PC-9 (cell line): ENCODE data around the gene SLC66A2. TPM values are rescaled to one million over a fixed set of nuclear protein-coding genes. Genes with fewer than 3 reads are reported as not detected.

ENCODE experiments used
- BruUV-seq: library from RNA; stranded (reverse); fragments of 400-500 nt; replicated peaks from 2 replicates; lab custom pipeline; 2021; lab: Mats Ljungman, UMichigan
- CTCF ChIA-PET: fragments of 300-600 bp; sonication (Branson Sonifier 250); formaldehyde crosslinking; loops from one replicate; lab custom pipeline; 2022; ENCODE audit warnings: antibody characterized with exemption; lab: Charles Lee
- POLR2A ChIA-PET: fragments of 300-600 bp; sonication (Branson Sonifier 250); formaldehyde crosslinking; loops from one replicate; lab custom pipeline; 2022; ENCODE audit warnings: antibody characterized with exemption; ENCODE audit not compliant: unreplicated experiment; lab: Charles Lee
- DNase-seq, 2 experiments: peaks; one replicate each; pipeline versions ENCODE4 v3.0.0 to v3.0.0-alpha.2; 2015 to 2022; ENCODE audit warnings: mixed read lengths in 1 of 2
- H2AFZ ChIP-seq: fragments of 200-600 bp; sonication (generic); 2 replicates; pipeline ENCODE4 v1.8.1; 2017; ENCODE audit warnings: antibody characterized with exemption
- H3F3A ChIP-seq: fragments of 200-600 bp; sonication (generic); 2 replicates; pipeline ENCODE4 v1.8.1; 2017; ENCODE audit warnings: antibody characterized with exemption, mild to moderate bottlenecking, low read depth; ENCODE audit not compliant: insufficient read depth
- H3K27ac ChIP-seq: fragments of 200-600 bp; sonication (generic); 2 replicates; pipeline ENCODE4 v1.6.1; 2016; ENCODE audit warnings: mixed run types
- H3K27me3 ChIP-seq: fragments of 200-600 bp; sonication (generic); 2 replicates; pipeline ENCODE4 v1.6.1; 2016; ENCODE audit warnings: low read depth, mixed run types; ENCODE audit not compliant: insufficient read depth
- H3K36me3 ChIP-seq: fragments of 200-600 bp; sonication (generic); 2 replicates; pipeline ENCODE4 v1.6.1; 2016; ENCODE audit warnings: low read depth, mixed run types
- H3K4me1 ChIP-seq: fragments of 200-600 bp; sonication (generic); replicated peaks from 2 replicates; pipeline ENCODE4 v1.6.1; 2016; ENCODE audit warnings: mixed run types; ENCODE audit not compliant: insufficient read depth
- H3K4me2 ChIP-seq: fragments of 200-600 bp; sonication (generic); 2 replicates; pipeline ENCODE4 v1.6.1; 2017; ENCODE audit warnings: mixed run types
- H3K4me3 ChIP-seq: fragments of 200-600 bp; sonication (generic); 2 replicates; pipeline ENCODE4 v1.6.1; 2016; ENCODE audit warnings: mixed run types
- H3K79me2 ChIP-seq: fragments of 200-600 bp; sonication (generic); 2 replicates; pipeline ENCODE4 v1.6.1; 2017; ENCODE audit warnings: low read depth, mixed run types
- H3K9me2 ChIP-seq: fragments of 200-600 bp; sonication (generic); 2 replicates; pipeline ENCODE4 v1.8.1; 2017; ENCODE audit warnings: mild to moderate bottlenecking; ENCODE audit not compliant: insufficient read depth
- H3K9me3 ChIP-seq: fragments of 200-600 bp; sonication (generic); 2 replicates; pipeline ENCODE4 v1.8.1; 2016; ENCODE audit warnings: low read depth; ENCODE audit not compliant: insufficient read depth
- H4K20me1 ChIP-seq: fragments of 200-600 bp; sonication (generic); 2 replicates; pipeline ENCODE4 v1.8.1; 2017; ENCODE audit not compliant: insufficient read depth
- EZH2 ChIP-seq: fragments of 200-600 bp; sonication (generic); IDR thresholded peaks from 2 replicates; pipeline ENCODE4 v1.8.0; 2017; ENCODE audit warnings: antibody characterized with exemption, low read depth
- intact Hi-C: fragments of 100-400 bp; cut with micrococcal nuclease; formaldehyde crosslinking; loops from one replicate; pipeline ENCODE4 v1.10.0; 2022; ENCODE audit not compliant: unreplicated experiment
- total RNA-seq: library from RNA; stranded (reverse); gene quantifications from 2 replicates; pipeline ENCODE4 v1.2.3, GENCODE V29; 2021
- TF ChIP-seq, protein P1 (sequence below): fragments of 200-600 bp; sonication (generic); conservative IDR thresholded peaks from 2 replicates; pipeline ENCODE4 v1.6.1; 2017; ENCODE audit warnings: mixed run types, antibody characterized with exemption, mild to moderate bottlenecking, moderate library complexity

Gene SLC66A2
- total RNA-seq, 1 experiment from 2014 or later = 24.3 TPM

DNA sequence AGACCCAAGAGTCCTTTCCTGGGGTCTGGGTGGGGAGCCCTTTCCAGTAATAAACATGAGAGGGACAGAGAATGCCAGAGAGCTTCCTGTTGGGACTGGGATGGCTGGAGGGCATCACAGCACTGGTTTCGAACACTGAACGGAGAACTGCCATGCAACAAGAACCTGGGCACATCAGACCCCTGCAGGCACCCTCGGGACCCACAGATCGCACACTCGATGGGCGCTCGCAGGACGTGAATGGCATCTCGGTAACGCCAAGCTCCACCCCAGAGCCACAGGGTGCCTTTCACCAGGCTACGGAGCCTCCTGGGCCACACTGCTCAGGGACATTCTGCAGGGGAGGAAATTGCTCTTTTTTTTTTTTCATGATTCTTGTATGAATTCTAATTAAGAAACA, 25.1 kb downstream of the SLC66A2 start:
- H4K20me1 ChIP-seq = no peaks in the 10 kb centered on the region
- TF ChIP-seq EZH2 = no peak
- TF ChIP-seq, protein P1, sequence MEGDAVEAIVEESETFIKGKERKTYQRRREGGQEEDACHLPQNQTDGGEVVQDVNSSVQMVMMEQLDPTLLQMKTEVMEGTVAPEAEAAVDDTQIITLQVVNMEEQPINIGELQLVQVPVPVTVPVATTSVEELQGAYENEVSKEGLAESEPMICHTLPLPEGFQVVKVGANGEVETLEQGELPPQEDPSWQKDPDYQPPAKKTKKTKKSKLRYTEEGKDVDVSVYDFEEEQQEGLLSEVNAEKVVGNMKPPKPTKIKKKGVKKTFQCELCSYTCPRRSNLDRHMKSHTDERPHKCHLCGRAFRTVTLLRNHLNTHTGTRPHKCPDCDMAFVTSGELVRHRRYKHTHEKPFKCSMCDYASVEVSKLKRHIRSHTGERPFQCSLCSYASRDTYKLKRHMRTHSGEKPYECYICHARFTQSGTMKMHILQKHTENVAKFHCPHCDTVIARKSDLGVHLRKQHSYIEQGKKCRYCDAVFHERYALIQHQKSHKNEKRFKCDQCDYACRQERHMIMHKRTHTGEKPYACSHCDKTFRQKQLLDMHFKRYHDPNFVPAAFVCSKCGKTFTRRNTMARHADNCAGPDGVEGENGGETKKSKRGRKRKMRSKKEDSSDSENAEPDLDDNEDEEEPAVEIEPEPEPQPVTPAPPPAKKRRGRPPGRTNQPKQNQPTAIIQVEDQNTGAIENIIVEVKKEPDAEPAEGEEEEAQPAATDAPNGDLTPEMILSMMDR = no peak
- no peak overlapping the region for H3K27ac ChIP-seq
- no TSS peak for BruUV-seq
- H3K4me2 ChIP-seq = no peak overlapping the region
- DNase-seq = no peak
- POLR2A ChIA-PET = no interaction called here
- no peaks in the 10 kb centered on the region for H3F3A ChIP-seq
- CTCF ChIA-PET = no interaction called here
- H3K4me3 ChIP-seq = no peak overlapping the region
- peaks cover 14% of the 10 kb centered on the region; the same call in 1 of the 2 replicates for H3K36me3 ChIP-seq
- no peaks in the 10 kb centered on the region for H3K4me1 ChIP-seq
- intact Hi-C loops = no loop called here
- H2AFZ ChIP-seq = no peak overlapping the region
- no peaks in the 10 kb centered on the region for H3K79me2 ChIP-seq
- H3K27me3 ChIP-seq = no peaks in the 10 kb centered on the region
- no peaks in the 10 kb centered on the region for H3K9me2 ChIP-seq
- H3K9me3 ChIP-seq = peaks cover 19% of the 10 kb centered on the region

DNA sequence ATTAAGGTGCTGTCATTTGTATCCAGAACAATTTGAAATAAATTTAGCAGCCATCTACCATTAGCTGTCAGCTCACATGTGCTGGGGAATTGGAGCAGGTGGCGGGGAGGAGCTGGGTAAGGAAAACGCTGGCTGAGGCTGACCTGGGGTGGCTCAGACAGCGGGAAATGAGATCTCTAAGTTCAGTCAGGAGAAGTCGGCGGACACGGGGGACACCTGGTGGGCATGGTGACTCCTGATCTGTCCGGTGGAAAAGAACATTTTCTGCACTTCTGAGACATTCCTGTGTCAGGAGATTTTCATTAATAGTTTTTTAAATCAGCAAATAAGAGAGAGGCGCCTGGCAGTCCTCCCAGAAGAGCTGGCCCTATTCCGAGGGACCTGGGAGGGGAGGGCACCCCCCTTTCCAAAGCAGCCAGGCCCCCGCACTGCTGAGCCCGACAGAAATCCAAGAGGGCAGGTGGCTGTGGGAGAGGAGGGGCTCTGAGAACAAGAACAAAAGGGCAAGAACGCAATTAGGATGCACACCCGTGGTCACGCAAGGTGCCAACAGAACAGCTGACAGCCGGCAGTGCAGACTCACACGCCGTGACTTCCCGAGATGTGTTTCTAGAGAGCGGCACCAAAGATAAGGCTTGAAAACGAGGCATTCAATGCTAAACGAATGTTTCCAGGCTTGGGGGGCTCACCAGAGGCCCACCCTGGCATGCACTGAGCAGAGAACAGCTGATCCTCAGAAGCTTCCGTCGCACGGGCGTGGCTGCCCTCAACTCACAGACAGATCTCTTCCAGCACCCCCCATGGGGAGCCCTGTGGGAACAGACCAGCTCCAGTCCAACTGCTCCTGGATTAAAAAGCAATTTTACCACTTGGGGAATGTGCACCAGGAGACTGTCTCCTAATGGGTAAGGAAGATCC, 26.4 kb downstream of the SLC66A2 start:
- DNase-seq = no peak
- Histone ChIP-seq H3K9me2 (no peaks in the 10 kb centered on the region), H3K4me3 (no peak overlapping the region), H4K20me1 (no peaks in the 10 kb centered on the region), H3K27me3 (no peaks in the 10 kb centered on the region), H3K4me1 (no peaks in the 10 kb centered on the region), H3K27ac (no peak overlapping the region), H3K79me2 (no peaks in the 10 kb centered on the region), H3F3A (no peaks in the 10 kb centered on the region), H3K4me2 (no peak overlapping the region), H3K9me3 (peaks cover 8% of the 10 kb centered on the region; the same call in 1 of the 2 replicates), H2AFZ (no peak overlapping the region), H3K36me3 (peaks cover 10% of the 10 kb centered on the region; the same call in 1 of the 2 replicates)
- CTCF ChIA-PET = no interaction called here
- POLR2A ChIA-PET = no interaction called here
- BruUV-seq = no TSS peak
- TF ChIP-seq, protein P1 = no peak
- no peak for TF ChIP-seq EZH2
- intact Hi-C loops = no loop called here

DNA sequence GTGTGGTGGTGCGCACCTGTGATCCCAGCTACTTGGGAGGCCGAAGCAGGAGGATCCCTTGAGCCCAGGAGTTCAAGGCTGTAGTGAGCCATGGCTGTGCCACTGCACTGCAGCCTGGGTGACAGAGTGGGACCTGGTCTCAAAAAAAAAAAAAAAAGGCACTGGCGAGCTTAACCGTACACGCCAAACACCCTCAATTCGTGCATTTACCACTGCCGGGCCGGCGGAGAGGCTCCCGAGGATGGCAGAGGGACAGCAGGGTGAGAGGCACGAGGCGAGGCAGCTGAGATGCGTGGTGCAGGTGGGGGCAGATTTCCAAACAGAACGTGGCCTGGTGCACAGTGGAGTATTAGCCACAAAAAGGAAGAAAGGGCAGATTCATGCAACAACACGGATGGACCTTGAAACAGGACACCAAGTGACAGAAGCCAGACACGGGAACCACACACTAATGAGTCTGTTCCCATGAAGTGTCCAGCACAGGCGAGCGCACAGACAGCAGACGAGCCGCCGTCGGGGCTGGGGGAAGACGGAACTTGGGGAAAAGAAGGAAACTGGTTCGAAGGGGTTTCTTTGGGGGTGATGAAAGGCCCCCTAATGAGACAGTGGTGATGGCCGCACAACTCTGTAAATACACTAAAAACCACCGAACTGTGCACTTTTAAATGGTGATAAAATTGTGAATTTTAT, 27.4 kb downstream of the SLC66A2 start:
- BruUV-seq = no TSS peak
- no peaks in the 10 kb centered on the region for H3F3A ChIP-seq
- no peak overlapping the region for H3K27ac ChIP-seq
- H3K36me3 ChIP-seq = peaks cover 2% of the 10 kb centered on the region; the same call in 1 of the 2 replicates
- H2AFZ ChIP-seq = no peak overlapping the region
- ChIA-PET POLR2A (no interaction called here), CTCF (no interaction called here)
- no peaks in the 10 kb centered on the region for H3K4me1 ChIP-seq
- H3K4me2 ChIP-seq = no peak overlapping the region
- intact Hi-C loops = no loop called here
- no peak for TF ChIP-seq EZH2
- TF ChIP-seq, protein P1 = no peak
- H3K79me2 ChIP-seq = no peaks in the 10 kb centered on the region
- H4K20me1 ChIP-seq = no peaks in the 10 kb centered on the region
- no peaks in the 10 kb centered on the region for H3K27me3 ChIP-seq
- H3K9me2 ChIP-seq = no peaks in the 10 kb centered on the region
- H3K4me3 ChIP-seq = no peak overlapping the region
- no peak for DNase-seq
- H3K9me3 ChIP-seq = no peaks in the 10 kb centered on the region
